NCI-H128 (cell line): ENCODE results near the gene MYH9.

ENCODE experiments used
- DNase-seq: peaks from one replicate; lab custom pipeline; 2025; ENCODE audit not compliant: unreplicated experiment; lab: John Stamatoyannopoulos, UW

MYH9 gene

DNA sequence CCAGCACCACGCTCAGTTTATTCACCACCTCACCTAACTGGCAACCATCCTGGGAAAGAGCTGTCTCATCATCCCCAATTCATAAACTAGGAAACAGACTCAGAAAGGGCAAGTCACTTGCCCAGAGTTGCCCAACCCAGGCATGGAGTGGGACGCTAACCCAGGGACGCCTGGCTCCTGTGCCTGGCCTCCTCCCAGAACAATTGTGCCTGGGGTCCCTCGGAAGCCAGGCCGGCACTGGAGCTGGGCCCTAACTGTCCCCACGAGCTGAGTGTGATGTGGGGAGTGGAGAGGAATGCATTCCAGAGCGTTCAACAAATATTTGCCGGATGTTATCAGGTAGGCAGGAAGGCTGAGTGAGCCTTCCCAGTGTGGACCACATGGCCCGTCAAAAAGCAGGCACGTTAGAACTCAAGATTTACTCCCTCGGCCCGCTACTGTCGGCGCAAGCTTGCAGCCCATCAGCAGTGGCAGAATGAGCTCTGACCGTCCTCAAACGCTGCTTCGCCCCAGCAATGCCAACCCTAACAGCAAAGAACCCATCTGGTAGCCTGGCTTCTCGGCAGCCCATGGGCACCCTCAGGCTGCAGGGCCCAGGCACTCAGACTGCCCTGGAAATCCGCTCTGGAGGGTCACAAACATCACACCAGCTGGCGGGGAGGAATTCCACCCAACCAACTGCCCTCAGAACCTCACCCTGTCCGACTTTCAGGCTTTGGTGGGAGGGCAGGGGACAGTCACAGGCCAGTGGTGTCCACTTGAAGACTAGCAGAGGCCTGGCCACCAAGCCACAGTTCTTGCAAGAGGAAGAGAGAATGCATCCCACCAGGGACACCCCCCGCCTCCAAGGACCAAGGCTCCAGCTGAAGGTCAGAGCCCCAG is 35.6 kb downstream of the MYH9 start:
- no peak for DNase-seq

DNA sequence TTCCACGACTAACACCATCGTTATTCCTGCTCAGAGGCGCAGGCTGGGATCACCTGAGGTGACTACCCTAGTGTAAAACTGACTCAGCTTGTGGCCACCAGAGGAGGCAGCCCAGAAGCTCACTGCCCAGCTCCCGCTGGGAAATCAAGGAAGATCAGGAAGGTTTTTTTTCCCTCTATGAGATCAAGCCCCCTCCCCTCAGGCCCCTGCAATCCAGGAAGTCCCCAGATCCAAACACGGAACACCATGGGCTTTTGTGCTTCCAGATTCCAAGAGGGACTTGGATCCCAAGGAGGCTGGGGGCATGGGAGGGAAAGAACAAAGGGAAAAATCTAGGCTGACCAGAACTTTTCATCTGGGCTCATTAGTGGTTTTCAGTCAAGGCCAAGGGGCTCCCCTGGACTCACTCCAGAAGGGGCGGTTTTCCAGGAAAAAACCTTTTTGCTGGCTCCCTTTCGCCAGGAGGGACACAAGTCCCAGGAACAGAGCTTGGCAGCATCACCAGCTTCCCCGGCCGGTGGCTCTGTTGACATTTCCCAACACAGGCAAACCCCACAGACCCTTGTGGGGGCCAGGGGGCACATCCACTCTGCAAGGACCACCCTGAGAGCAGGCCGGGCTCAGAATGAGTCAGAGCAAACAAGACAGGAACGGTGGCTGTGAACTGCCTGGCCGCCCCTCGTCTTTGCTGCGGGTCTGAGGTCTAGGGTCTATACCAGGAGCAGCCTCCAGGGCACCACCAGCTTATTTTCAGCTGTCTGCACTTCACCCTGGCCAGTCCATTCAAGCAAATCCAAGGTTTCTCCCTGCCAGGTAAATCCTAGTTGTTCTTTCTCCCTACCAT is 36.8 kb downstream of the MYH9 start:
- DNase-seq: no peak

DNA sequence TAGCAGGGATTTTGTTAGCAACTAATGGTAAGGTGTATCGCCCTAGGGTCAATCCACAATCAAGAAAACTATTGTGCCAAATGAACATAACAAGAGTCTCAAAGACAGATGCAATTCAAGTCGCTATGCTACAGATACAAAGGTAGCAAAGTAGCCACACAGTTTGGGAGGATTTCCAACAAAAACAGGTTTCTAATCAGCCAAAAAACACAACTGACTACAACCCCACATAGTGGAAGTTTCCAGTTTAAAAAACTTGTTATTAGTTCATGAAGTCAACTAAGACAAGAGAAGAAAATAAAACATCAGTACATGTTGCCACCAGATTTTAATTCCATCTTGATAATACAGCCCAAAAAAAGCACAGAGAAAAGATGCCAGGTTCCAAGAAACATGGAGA is 38.0 kb downstream of the MYH9 start:
- no peak for DNase-seq

- DNase-seq: no peak
Observed at GRCh38 chr22:36348760-36349159, 39.0 kb downstream of the MYH9 start.

DNA sequence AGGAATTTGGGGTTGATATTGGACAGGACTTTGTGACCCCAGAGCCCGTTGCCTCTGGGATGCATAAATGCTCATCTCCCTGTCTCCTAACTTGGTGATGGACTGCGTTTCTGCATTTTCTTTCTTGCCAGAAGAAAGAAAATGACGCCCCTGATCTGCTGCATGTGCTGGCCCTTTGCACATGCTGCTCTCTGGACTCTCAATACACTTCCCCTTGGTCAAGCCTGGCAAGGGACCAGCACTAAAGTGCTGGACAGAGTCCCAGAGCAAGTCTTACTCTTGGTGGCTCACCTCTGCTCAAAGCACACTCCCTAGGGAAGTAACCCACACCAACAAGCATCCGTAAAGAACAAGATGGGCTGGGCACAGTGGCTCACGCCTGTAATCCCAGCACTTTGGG is 40.7 kb downstream of the MYH9 start:
- DNase-seq: no peak

DNA sequence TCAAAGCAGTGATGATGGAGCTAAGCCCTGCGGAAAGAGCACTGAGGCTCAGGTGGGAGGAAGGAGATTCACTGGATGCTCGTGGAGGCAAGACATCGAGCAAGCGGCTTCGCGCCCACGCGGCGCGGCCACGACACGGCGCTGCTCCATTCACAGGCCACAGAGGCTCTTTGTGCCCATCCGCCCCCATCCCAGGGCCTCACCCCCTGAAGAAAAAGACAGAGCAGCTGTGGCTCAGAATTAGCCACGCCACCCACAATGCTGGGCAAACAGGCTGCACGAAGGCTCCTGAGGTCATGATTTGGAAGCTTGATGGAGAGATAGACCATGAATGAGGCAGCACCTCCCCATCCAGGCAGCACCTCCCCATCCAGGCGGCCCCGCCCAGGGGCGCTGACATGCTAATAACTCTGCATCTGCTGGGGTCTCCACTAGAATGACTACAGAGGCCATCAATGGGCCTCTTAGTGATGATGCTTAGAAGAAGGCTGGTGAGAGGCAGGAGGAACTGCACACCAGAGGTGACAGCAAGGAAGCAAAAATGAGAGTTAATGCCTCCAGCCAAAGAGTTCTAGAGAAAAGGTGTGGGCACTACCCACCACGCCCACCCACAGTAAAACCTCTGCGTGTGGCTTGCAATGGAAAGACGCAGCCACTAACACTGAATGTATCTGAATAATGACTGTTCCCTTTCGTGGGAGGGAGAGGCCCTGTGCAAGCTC is 43.5 kb downstream of the MYH9 start:
- no peak for DNase-seq

GRCh38 chr22:36343720-36344105 is 44.1 kb downstream of the MYH9 start:
- no peak for DNase-seq

DNA sequence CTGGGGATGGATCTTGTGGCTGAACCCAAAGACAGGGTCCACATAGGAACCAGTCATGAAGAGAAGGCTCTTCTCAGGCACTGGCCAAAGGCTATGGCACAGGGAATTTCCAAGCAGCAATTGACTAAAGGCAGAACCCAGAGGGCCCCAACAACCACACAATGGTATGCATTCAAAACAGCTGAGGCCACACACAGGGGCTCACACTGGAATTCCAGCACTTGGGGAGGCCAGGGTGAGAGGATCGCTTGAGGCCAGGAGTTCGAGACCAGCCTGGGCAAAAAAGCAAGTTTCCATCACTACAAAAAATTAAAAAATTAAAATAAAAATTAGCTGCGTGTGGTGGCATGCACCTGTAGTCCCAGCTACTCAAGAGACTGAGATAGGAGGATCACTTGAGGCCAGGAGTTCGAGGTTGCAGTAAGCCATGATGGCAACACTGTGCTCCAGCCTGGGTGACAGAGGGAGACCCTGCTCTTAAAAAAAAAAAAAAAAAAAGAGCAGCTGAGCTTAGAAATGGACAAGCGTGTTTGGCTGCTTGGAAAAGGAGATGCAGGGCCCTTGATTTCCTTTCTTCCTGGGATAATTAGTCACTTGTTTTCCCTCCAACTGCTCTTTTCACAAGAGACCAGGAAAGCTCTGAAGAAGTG is 44.6 kb downstream of the MYH9 start:
- no peak for DNase-seq

DNA sequence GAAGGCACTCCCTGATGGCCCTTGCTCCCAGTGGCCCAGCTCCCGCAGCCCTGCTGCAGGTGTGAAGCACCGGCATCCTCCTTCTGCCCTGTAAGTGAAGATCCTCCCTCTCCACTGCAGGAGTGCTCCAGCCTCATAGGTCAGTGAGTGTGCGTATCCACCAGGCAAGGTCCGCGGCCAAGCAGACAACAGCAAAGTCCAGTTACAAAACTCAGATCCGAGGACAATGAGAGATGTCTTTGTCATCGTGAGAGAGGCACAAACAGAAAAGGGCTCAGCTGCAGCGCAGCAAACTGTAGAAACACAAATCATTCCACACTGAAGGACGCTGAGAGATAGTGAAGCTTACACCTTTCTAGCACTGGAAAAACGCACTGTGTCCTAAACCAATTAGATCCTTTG is 46.1 kb downstream of the MYH9 start:
- no peak for DNase-seq

DNA sequence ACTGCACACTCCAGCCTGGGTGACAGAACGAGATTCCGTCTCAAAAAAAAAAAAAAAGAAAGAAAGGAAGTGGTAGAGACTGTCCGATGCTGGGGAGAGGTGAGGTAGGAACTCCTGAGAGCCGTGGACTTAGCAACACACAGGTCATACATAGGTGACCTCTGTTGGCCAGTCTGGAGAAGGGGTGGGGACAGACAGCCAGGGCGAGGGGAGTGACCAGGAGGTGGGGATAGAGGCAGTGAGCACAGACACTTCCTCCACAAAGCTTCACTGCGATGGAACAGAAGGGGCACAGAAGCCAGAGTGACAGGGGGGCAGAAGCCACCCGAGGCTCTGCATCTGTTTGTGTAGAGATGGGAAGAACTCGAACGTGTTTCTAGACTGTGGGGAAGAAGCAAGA is 47.1 kb downstream of the MYH9 start:
- no peak for DNase-seq

DNA sequence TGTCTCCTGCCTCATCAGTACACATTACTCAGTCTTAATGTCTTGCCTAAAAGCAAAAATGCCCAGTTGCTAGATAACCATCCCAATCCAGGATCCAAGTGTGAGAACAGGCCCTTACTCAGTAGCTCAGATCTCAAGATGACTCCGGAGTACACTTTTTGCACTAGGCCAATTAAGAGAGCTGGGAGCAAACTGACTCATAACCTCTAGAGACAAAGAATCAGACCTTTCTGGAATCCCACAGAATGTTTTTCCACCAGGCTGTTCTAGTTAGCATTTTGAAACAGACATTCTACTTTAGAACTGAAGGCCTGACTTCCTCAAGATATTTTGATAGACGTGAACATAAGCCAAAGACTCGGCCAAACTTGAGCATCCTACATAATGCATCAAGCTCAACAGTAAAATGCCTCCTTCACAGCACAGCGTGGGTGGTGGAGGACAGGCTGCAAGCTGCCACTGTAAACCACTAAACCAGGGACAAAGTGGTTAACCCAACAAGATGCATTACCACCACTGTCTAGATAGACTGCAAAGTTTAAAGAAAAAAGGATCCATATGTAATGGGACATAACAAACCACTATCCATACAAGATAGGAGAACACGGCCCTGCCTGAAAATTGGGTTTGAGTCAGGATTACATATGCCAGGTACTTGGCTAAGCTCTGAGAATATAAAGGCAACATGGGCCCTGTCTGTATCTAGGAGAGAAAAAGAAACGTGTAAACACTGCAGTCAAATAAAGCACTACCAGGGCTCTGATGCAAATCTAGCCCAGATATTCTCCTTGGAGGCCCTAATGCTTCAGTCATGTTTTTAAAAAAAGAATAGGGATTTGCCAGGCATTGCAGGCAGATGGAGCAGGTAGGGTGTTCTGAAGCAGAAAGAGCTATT is 48.3 kb downstream of the MYH9 start:
- DNase-seq: no peak

DNA sequence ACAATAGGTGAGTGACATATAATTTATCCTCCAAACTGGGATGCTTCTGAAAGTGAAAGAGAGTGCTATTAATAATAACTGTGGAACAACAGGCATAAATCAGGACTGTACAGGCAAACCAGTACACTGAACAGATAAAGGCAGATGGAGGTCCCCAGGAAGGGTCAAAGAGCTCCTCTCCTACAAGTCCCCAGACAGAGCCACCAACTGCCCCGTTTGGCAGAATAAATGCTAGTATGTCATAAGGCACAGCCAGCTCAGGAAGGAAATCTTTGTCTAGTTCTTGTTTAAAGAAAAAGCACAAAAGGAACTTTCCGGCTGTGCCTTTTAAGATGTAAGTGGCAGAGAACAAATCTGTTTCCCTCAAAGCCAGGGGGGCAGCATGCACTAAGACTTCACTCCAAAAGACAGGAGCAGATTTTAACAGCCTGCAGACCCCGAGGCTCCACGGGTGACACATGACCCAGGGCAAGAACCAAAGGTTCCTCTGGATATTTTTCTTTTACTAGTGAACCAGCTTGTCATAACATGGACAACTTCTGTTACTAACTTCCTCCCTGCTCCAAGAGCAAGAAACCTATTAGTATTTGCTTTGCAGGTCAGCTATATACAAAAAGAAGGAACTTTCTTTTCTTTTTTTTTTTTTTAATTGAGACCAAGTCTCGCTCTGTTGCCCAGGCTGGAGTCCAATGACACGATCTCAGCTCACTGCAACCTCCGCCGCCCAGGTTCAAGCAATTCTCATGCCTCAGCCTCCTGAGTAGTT is 50.2 kb downstream of the MYH9 start:
- DNase-seq: no peak

DNA sequence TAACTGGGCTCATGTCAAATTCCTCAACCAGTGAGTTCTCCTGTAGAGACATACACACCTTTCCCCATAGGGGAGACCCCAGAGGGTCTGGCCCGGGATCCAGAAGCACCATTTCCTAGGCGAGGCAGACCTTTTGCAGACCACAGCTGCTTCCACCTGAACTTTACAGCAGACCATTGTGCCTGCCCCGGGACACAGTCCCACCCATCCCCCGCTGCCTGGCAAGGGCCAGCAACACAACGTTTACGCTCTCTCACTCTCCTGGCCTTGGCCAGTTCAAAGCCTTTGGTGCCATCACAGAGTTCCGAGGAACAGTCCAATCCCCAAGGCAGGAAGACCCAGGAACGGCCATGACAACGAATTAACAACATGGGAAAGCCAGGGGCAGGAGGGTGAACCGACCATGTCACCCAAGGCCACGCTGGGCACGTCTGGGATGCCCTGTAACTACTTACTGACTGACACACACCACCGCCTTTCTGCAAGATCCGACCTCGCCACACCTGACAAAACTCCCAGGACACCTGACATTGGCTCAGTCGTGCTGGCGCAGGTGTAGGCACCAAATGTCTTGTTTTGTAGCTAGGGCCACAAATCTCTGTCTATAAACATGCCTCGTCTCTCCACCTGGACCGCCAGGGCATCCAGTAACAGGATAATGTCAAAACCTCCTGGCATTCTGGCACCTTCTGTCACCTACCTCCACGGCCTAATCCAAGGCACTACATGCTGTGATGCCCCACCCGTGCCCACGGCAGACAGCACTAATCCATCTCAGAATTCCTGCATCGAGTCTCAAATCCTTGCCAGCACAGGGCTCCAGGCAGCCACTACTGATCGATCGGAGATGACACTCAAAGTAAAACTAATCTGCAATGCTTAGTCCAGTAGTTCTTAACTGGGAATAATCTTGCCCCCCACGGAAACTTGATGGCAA is 51.3 kb downstream of the MYH9 start:
- DNase-seq: no peak

DNA sequence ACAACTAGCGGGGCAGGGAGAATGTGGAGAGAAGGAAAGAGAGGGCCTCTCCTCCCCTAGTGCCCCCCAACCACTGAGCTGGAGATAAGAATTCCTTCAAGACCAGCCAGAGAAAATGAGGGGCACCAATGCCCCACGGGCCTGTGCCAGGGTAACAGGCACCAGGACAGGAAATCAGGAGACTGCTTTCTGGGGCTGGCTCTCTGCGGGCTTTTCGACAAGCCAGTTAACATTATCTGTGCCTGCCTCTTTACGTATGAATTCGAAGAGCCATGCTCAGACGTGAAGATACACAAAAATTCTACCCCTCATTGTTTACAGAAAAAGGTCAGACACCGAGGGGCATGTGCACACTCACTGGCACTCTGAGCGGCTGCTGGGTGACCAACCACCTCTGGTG is 52.1 kb downstream of the MYH9 start:
- no peak for DNase-seq

DNA sequence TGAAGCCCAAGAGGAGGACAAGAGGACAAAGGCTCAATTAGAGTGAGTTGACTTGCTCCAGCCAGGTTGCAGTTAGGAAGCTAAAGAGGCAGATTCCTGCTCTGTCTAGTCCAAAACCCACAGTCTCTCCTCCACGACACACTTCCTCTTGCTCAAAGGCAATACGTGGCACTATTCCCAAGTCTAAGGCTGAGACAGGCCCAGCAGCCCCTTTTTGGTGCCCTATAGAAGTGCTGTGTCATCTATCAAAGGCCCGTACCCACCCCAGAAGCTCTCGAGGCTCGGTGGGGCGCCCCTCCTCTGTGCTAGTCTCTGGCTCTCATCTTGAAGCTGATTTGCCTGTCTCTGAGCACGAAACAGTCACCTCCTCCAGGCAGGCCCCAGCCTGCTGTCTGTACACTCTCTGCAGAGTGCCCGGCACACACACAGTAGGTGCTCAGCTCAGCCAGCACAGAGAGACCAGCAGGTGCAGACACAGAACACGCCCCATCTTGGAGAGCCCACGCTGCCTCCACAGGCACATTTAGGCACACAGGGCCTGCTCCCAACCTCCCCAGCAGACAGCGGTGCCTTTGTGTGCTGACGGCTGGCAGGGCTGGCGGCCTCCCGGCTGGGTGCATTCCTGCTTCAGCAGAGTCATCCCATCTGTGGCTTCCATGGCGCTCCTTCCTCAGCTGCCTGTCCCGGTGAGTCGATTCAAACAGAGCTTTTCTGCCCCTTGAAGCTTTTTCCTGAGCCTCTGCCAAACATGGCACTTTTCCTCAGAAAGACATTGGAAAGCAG is 52.8 kb downstream of the MYH9 start:
- no peak for DNase-seq

DNA sequence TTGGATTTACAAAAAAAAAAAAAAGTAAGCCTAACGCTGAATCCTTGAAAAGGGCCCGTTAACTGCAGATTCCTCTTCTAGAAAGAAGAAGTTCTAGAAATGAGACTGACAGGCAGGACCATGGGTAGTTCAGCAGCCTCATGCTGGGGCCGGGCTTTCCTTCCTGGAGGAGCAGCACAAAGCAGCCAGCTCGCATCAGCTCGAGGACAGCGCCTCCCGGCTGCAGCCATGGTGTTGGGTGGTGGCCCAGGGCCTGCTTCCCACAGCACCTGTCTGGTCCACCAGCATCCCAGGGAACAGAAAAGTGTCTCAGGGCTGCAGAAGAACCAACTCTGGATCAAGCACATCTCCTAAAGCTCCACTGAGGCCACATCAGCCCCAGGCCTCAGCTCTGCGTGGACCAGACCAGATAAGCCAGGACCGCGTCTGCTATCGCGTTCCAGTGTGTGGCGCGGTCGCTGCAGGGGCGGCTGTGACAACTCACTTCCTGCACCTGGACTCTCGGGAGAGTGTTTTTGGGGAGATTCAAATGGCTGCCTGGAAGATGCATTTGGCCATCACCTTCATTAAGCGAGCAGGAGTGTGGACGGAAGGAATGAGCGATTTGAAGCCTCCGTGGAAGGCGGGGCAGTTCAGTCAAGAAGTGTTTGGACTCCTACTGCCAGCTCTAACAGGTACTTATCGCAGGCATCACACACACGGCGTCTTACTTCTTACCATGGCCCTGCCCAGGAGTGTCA is 53.5 kb downstream of the MYH9 start:
- no peak for DNase-seq

DNA sequence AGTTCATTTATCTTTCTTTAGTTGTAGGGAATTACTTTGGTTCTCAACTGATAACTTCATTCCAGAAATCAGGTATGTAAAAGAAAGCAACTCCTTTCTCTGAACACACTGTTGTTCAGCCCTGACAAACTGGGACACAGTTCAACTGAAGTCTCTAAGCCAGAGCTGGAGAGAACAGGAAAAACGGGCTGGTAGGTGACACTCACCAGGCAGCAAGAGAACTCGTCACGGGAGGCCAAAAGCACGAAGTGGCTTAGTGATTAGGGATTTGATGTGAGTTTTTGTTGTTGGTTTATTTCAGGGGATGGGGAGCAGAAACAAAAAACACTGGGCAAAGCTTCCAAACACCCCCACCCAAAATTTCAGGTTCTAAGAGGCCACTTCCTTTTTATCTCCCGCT is 54.1 kb downstream of the MYH9 start:
- DNase-seq: no peak
